Testis (tissue), 3 donors: Measurements from ENCODE around the gene HBS1L. TPM values are rescaled to one million over a fixed set of nuclear protein-coding genes. Genes with fewer than 3 reads are reported as not detected.

Experiments
- DNase-seq: peaks from one replicate; pipeline ENCODE4 v3.0.0-alpha.2; 2019
- H3K27ac ChIP-seq, 2 donors: fragments of 200-600 bp; sonication (generic); one replicate each; pipeline ENCODE4 v1.5.1; 2019
- H3K27me3 ChIP-seq: fragments of 200-600 bp; sonication (generic); one replicate; pipeline ENCODE4 v1.5.1; 2019
- H3K36me3 ChIP-seq: fragments of 200-600 bp; sonication (generic); one replicate; pipeline ENCODE4 v1.5.1; 2017; ENCODE audit warnings: low read depth; ENCODE audit errors: missing control alignments
- H3K4me1 ChIP-seq: fragments of 200-600 bp; sonication (generic); one replicate; pipeline ENCODE4 v1.5.1; 2019
- H3K4me3 ChIP-seq, 2 donors: fragments of 200-600 bp; sonication (generic); one replicate each; pipeline ENCODE4 v1.5.1; 2017 to 2019
- H3K9me3 ChIP-seq: fragments of 200-600 bp; sonication (generic); one replicate; pipeline ENCODE4 v1.5.1; 2017
- CTCF ChIP-seq, 3 experiments: fragments of 450-650 bp in 2 of 3; fragments of 200-600 bp in 1 of 3; sonication (generic) in 1 of 3; IDR thresholded peaks; one replicate each; pipeline ENCODE4 v1.5.1; 2016 to 2019; ENCODE audit warnings: antibody characterized with exemption in 3 of 3, mild to moderate bottlenecking in 2 of 3, moderate library complexity in 1 of 3
- POLR2A ChIP-seq: fragments of 450-650 bp; IDR thresholded peaks from one replicate; pipeline ENCODE4 v1.6.1; 2017; ENCODE audit warnings: antibody characterized with exemption, mild to moderate bottlenecking, moderate library complexity
- WGBS, 2 donors: methylation state at CpG; one replicate each; pipeline ENCODE4 v1.1.5; 2018; 5-methylcytosine and 5-hydroxymethylcytosine counted together
- intact Hi-C: fragments of 100-400 bp; cut with DNase I; formaldehyde crosslinking; loops from one replicate; pipeline ENCODE4 v1.15.1; 2023; ENCODE audit warnings: low total_unique reads
- polyA plus RNA-seq: library from polyadenylated mRNA; stranded (reverse); fragments of 350-450 nt; fragmentation: Illumina TruSeq; extraction: RNeasy Lipid Tissue Mini Kit (QIAGEN cat#74804); gene quantifications from one replicate; pipeline ENCODE4 v1.2.3, GENCODE V29; 2014; ENCODE audit warnings: low read depth, low replicate concordance; ENCODE audit not compliant: insufficient read depth
- total RNA-seq, 2 donors: library from RNA; depleted of rRNA; stranded (reverse); fragments of >200 nt; gene quantifications; one replicate each; pipeline ENCODE4 v1.2.3, GENCODE V29; 2016

HBS1L gene
- total and polyA plus RNA-seq, 3 donors from 2014 or later = 41.1 to 54.9 (median 51.8) TPM

DNA sequence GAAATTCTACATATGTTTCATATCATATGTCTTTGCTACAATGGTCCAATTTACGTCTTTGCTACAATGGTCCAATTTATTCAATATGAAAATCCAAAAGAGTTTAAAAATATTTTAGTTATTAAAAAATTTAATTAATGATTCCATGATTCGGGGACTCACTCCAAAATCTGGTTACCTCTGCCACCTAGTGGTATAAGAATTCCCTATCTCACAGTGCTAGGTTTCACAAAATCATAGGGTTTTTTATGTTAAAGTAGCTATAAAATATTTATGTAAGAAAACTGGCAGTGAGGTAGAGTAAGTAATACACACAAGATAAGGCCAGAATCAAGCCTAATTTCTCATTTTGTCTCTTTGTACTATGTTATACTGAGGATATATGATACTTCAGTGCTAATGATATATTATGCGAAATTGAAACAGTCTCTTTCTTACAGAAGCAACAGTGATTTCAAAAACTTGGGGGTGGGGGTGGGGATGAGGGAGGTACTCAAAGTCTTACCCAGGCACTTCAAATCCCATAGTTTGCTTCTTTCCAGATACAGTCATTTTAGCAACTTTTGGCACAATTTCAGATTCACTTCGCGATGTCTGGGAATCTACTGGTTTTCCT, 52.3 kb downstream of the HBS1L start:
- intact Hi-C loops = no loop called here
- Histone ChIP-seq H3K27me3 (no peaks in the 10 kb centered on the region), H3K9me3 (no peaks in the 10 kb centered on the region), H3K4me3 (no peak overlapping the region), H3K36me3 (no peaks in the 10 kb centered on the region), H3K4me1 (no peaks in the 10 kb centered on the region), H3K27ac (no peak overlapping the region)
- no peak for DNase-seq
- 78 to 79% methylated on average over 5 of the region's 5 CpGs for WGBS, 2 donors
- peak in 1 of 3 experiments; percentile 51 for TF ChIP-seq CTCF (IDR thresholded peaks at IDR 0.05)
- TF ChIP-seq POLR2A = no peak

DNA sequence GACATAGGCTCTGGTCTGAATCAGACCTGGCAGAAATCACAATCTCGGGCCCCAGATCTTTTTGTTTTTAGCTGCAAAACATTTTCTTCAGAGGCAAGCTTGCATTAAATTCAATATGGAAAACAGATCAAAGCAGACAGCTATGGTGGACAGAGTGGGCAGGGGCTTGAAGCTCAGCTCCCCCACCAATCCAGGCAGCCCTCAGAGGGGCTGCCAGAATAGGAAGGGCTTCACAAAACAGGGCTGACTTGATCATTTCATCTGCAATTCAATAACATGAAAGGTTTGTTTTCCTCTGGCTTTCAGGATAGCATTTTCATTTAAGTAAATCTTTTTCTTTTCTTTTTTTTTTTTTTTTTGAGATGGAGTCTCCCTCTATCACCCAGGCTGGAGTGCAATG, 55.5 kb downstream of the HBS1L start:
- Histone ChIP-seq H3K4me1 (no peaks in the 10 kb centered on the region), H3K4me3 (no peak overlapping the region), H3K27me3 (no peaks in the 10 kb centered on the region), H3K27ac (no peak overlapping the region), H3K36me3 (no peaks in the 10 kb centered on the region), H3K9me3 (no peaks in the 10 kb centered on the region)
- DNase-seq = no peak
- TF ChIP-seq POLR2A (no peak), CTCF (IDR thresholded peaks at IDR 0.05) (no peak)
- intact Hi-C loops = no loop called here
- WGBS, 2 donors = 90 to 93% methylated on average over 1 of the region's 1 CpG

- WGBS, 2 donors = 90 to 94% methylated on average over 9 of the region's 9 CpGs
- Histone ChIP-seq H3K9me3 (no peaks in the 10 kb centered on the region), H3K4me3 (no peak overlapping the region), H3K27ac (no peak overlapping the region), H3K36me3 (no peaks in the 10 kb centered on the region), H3K27me3 (no peaks in the 10 kb centered on the region), H3K4me1 (no peaks in the 10 kb centered on the region)
- intact Hi-C loops = no loop called here
- DNase-seq = no peak
- TF ChIP-seq POLR2A = no peak
- no peak for TF ChIP-seq CTCF (IDR thresholded peaks at IDR 0.05)
Measured at GRCh38 chr6:134997133-134997995, 57.3 kb downstream of the HBS1L start.

- no peak for DNase-seq
- intact Hi-C loops = no loop called here
- TF ChIP-seq POLR2A (no peak), CTCF (IDR thresholded peaks at IDR 0.05) (no peak)
- no peak overlapping the region for H3K27ac ChIP-seq
- WGBS, 2 donors = 87 to 92% methylated on average over 1 of the region's 1 CpG
- no peak overlapping the region for H3K4me3 ChIP-seq
- H3K36me3 ChIP-seq = no peaks in the 10 kb centered on the region
- no peaks in the 10 kb centered on the region for H3K9me3 ChIP-seq
- no peaks in the 10 kb centered on the region for H3K27me3 ChIP-seq
- no peaks in the 10 kb centered on the region for H3K4me1 ChIP-seq
Measured at GRCh38 chr6:134995536-134995935, 59.1 kb downstream of the HBS1L start.
